GM18517 (cell line): ENCODE data around the gene IQUB.
"Not testable (repeated sequence)": the region's sequence is repeated elsewhere in the genome, so short reads cannot be mapped to it uniquely, and the experiment has no call there.

Source experiments
- ATAC-seq: cut with Tn5 transposase; IDR thresholded peaks from one replicate; pipeline ENCODE4 v1.9.1; 2021; ENCODE audit warnings: mild to moderate bottlenecking, moderate library complexity; ENCODE audit not compliant: unreplicated experiment

Gene IQUB

DNA sequence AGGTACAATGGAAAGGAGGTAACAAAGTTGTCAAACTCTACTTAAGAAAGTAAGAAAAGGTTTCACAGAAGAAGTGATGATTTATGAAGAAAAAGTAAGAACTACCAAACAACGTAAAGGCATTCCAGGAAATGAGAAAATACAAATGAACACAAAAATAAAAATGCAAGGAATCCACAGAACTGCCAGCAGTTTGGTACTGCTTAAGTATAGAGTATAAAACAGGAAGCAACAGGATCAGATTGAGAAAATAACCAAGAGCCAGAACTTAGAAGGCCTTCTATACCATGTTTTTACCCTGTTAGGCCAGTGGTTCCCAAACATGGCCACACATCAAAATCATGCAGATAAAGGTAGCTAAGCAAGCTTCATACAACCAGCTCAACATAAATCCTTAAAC, 14.0 kb upstream of the IQUB start:
- ATAC-seq: no peak

DNA sequence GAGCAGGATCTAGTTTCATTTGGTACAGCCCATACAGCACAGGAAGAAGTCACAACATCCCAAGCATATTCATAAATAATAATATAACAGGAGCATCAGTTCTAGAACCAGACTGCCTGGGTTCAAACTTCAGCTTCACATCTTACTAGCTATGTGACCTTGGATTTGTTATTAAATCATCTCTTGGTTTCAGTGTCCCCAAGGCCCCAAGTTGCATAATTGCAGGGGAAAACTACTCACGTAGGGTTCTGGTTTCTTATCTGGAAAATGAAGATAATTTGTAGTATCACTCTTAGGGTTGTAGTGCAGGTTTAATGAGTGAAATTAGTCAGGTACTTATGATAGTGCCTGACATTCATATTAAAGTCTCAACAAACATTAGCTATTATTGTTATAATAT, 5.5 kb upstream of the IQUB start:
- no peak for ATAC-seq

DNA sequence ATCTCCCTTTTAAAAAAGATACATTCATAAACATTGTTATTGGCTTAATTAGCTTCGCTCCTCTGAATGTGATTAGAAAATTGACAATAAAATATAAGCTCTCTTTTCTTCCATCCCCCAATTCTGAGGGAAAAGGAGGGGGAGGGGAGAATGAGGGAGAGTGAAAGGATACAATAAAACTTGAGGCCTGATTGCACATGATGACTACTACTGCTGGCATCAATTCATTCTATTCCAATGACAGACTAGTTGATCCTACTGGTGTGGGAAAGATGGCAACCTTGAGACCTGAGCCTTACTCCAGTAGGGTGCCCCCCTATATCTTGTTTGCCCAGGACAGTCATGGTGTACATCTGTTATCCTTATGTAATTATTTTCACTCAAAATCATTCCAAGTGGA, 4.5 kb upstream of the IQUB start:
- no peak for ATAC-seq

DNA sequence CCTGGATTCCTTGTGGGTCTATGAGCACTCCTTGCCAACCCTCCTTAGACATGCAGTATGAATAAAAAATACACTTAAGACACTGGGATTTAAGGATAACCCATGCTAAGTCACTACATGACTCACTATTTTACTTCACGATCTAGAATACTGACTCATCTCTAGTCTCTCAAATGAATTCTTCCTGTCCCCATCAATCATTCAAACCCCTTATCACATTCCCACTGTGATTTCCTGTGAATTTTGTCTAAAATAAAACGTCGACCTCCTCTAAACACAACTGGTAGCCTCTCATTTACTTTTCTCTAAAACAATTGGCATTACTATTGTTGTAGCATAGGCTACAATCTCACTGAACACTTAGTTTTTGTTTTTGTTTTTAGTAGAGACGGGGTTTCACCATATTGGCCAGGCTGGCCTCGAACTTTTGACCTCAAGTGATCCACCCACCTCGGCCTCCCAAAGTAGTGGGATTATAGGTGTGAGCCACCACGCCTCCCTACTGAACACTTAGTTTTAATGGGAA, 3.9 kb upstream of the IQUB start:
- ATAC-seq: no peak

DNA sequence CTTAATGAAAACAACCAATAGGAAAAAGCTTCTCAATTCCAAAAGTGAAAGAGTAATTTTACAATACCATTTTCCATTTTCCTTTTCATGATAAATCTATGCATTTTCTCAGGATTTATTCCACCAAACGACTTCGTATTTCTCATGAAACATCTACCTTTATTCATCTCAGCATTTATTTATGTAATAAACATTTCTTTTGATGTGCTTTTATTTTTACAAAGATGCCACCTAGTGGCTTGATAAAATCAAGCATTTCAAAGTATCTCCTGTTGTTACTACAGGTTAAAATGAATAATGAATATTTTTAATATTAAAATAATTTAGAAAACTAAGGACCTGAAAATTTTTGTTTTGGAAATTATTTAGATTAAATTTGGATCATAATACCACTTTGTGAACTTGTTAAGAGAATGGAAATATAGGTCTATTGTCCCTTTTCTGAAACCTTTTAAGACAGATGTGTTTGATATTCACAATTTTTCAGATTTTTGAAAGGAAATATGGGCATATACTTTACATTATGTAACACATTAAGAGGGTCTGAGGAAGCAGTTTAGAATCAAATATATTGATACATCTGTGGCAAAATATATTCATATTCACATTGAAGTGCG, 2.7 kb upstream of the IQUB start:
- ATAC-seq: no peak

DNA sequence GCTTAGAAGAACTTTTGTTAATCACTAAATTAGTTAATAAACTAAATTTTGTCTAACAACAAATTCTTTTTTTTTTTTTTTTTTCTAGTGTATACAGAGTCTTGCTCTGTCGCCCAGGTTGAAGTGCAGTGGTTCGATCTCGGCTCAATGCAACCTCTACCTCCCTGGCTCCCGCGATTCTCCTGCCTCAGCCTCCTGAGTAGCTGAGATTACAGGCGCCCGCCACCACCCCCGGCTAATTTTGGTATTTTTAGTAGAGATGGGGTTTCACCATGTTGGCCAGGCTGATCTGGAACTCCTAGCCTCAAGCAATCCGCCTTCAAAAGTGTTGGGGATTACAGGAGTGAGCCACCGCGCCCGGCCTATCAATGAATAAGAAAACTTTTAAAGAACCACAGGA, 1.1 kb upstream of the IQUB start:
- no peak for ATAC-seq

DNA sequence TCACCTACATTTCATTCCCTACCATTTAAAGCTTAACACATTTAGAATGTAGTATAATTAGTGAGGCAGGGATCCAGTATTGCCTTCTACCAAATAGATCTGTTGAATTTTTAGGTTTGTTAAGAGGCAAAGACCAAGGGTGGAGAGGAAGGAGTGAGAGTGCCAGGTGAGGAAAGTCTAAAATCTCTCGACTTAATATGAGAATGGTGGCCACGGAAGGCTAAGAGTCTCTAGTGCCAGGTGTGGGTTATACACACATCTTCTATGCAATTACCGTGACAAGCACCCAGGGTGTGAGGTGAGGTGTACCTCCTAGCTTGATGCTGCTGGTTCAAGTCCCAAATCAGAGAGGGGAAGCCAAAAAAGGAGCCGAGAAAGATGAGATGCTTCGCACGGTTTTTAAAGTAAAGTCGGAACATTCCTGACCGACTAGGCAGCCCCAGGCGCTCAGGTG, 439 bp downstream of the IQUB start:
- peak; percentile 21 for ATAC-seq

DNA sequence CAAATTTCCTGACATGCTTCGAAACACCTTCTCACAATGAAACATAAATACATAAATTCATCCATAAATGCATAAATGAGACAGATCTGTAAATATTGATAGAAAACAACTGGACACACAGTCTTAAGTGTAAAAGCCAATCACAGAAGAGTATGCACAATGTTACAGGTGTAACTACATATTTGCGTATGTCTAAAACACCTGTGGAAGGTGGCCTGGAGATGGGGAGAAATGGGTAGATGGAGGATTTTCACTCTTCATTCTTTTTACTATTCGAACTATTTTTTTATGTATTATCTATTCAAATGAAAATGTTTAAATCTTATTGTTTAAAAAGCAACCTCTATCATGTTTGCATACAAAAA, 860 bp downstream of the IQUB start:
- ATAC-seq: no peak

DNA sequence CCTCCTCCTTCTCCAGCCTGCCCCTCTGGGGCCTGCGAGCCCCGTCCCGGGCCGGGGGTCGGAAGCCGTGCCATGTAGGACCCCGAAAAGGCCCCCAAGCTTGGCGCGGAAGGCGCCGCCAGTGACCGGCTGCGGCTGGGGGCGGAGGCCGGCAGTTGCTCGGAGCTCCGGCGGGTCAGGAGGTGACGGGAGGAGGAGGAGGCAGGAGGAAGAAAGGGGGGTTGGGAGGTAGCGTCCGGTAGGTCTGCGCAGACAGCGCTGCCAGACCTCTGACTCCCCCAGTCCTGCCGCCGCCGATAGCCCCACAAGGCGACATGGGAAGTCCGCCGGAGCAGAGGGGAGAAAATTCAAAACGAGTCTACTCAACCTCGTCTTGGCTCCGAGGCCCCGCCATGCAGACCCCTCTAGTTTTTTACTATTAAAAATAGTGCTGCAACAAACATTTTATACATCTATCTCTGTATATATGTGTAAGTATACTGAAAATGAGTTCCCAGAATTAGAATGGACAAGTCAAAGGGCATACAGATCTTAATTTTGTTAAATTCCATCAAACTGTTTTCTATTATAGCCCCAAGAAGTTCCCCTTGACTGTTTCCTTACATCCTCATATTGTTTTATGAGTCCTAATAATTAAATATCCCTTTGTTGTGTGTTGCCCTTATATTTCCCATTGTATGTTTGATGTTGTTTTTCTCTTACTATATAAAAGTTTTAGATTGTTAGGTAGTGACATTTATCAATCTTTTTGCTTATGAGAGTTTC, 1.4 kb downstream of the IQUB start:
- peak; percentile 35 for ATAC-seq

DNA sequence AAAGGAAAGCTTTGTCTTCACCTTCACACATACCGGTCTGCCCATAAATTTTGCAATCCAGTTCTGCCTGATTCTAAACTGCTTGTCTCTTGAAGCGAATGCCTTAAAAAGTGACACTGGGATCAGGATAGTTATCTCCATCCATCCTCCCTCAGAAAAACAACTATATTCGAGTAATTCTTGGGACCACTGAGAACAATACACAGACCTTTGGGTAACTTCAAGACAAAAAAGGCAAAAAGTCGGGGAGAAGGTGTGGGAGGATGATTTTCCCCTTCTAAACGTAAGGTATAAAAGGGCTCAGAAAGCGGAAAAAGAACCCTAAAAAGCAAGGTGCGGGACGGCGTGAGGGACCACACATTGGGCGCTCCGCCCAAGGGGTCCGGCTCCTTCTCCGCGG, 2.1 kb downstream of the IQUB start:
- not testable (repeated sequence) for ATAC-seq

DNA sequence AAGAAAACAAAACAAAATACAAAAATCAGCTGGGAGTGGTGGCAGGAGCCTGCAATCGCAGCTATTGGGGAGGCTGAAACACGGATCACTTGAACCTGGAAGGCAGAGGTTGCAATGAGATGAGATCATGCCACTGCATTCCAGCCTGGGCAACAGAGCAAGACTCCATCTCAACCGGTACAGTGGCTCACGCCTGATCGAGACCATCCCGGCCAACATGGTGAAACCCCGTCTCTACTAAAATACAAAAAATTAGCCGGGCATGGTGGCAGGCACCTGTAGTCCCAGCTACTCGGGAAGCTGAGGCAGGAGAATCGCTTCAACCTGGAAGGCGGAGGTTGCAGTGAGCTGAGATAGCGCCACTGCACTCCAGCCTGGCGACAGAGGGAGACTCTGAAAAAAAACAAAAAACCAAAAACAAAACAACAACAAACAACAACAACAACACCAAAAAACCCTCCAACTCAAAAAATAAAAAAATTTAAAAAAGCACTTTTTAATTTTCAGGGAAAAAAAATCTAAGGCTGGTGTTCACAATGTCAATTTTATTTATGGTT, 4.3 kb downstream of the IQUB start:
- ATAC-seq: not testable (repeated sequence)

DNA sequence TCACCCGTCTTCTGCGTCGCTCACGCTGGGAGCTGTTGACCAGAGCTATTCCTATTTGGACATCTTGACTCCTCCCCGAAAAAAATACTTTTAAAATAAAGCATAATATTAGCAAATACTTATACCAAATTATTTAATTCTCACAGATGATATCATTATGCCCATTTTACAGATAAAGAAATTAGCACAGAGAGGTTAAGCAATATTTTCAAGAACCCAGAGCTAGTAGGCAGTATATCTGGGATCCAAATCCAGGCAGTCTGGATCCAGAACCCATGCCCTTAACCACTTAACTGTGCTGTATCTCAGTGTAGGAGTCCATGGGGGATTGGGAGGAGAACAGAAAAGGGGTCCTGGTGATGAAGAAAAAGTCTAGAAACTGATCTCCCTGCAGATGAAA, 6.1 kb downstream of the IQUB start:
- no peak for ATAC-seq

DNA sequence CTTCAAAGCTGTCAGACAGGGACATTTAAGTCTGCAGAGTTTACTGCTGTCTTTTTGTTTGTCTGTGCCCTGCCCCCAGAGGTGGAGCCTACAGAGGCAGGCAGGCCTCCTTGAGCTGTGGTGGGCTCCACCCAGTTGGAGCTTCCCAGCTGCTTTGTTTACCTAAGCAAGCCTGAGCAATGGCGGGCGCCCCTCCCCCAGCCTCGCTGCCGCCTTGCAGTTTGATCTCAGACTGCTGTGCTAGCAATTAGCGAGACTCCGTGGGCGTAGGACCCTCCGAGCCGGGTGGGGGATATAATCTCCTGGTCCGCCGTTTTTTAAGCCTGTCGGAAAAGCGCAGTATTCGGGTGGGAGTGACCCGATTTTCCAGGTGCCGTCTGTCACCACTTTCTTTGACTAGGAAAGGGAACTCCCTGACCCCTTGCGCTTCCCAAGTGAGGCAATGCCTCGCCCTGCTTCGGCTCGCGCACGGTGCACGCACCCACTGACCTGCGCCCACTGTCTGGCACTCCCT, 6.6 kb downstream of the IQUB start:
- not testable (repeated sequence) for ATAC-seq

DNA sequence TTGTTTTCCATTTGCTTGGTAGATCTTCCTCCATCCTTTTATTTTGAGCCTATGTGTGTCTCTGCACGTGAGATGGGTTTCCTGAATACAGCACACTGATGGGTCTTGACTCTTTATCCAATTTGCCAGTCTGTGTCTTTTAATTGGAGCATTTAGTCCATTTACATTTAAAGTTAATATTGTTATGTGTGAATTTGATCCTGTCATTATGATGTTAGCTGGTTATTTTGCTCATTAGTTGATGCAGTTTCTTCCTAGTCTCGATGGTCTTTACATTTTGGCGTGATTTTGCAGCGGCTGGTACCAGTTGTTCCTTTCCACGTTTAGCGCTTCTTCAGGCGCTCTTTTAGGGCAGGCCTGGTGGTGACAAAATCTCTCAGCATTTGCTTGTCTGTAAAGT, 7.9 kb downstream of the IQUB start:
- ATAC-seq: not testable (repeated sequence)

DNA sequence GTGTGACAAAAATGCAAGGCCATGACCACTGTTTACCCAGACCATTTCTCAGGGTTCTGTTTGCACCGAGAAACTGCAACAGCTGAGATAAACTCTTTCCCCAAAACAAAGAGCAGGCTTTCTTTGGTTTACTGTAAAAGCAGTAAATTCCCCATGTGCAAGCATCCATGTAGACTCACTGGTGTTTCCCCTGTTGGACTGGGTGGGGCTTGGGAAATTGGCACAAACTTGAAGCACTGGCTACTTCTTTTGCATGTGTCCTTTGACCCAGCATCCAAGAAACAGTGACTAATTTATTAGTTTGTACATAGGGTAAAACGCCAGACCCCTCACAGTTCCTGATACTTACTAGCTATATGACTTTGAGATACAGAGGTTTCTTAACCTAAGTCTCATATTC, 12.3 kb downstream of the IQUB start:
- ATAC-seq: no peak

DNA sequence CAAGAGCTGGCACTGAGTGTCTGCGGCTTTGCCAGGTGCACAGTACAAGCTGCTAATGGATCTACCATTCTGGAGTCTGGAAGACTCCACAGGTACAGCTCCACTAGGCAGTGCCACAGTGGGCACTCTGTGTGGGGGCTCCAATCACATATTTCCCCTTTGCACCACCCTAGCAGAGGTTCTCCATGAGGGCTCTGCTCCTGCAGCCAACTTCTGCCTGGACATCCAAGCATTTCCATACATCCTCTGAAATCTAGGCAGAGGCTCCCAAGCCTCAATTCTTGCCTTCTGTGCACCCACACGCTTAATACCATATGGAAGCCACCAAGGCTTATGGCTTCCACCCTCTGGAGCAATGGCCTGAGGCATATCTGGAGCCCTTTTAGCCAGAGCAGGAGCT, 29.2 kb downstream of the IQUB start:
- no peak for ATAC-seq

DNA sequence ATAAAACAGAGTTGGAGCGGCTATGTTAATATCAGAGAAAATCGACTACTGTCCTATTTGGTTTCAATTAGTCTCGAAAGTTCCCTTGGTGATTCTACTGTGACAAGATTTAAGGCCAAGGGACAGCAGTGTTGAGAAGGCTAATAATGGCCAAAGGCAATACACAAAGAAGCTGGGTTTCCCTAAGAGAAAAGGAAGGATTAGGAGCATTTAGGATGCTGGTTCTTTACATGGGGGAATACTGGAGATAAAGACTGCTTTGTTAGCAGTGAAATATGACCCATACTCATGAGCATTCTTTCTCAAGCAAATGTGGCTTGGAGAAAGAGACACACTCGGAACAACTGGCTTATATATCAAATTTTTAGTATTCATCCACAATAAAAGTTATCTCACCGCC, 32.2 kb downstream of the IQUB start:
- ATAC-seq: no peak

DNA sequence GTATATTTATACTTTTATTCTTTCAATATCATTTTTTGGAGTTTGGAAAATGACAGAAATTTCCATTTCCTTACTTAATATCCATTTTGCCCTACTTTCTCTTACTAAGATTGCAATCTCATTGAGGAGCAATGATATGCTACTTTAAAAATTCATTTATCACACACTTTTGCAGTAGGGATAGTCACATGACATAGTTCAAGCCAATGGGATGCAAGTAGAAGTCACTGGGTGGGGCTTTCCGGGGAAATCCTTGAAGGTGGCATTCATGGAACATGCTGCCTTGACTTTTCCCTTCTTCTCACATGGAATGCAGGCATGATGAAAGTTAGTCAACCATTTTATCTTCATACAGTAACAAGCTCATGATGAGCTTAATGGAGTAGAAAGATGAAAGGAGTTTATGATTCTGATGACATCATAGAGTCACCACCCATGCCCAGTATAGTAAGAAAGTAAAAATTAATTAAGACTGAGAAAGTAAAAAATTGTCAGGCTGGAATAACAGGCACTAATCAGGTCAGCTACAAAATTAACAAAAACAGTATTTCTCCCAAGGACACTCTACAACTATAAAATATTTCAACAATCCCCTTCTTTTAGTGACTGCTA, 33.4 kb downstream of the IQUB start:
- no peak for ATAC-seq

DNA sequence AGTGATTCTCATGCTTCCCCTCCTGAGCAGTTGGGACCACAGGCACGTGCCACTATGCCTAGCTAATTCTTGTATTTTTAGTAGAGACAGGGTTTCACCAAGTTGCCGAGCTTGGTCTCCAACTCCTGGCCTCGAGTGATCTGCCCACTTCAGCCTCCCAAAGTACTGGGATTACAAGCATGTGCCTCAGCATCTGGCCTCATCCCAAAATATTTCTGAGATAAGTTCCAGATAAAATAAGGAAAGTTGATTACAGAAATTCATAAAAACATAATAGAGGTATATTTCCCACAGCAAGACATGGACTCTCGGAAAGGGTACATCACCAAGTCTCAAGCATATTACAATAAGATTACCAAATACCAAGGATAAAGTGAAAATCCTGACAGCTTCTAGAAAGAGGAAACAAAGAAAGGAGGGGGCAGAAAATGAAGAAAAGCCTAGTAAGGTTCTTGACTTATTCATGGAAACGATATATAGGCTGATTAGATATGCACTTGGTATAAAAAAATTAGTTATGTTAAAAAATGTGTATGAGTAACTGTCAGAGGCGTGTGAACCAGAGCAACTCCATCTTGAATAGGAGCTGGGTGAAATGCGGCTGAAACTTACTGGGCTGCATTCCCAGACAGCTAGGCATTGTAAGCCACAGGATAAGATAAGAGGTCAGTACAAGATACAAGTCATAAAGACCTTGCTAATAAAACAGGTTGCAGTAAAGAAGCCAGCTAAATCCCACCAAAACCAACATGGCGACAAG, 35.0 kb downstream of the IQUB start:
- ATAC-seq: no peak

DNA sequence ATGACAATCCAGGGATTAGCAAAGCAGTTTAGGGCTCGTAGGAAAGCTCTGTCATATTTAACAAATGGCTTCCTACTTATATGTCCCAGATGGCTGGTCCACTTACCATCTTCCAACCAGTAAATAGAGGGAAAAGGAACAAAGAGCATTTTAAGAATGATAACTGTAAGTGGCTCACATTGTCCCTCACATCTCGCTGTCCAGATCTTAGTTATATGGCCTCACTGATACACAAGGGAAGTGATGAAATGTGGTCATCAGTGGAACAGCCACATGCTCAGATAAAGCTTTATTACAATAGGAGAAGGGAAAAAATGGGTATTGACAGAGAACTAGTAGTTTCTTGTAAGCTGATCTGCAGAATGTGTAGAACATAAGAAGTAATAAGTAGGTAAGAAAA, 35.8 kb downstream of the IQUB start:
- no peak for ATAC-seq

DNA sequence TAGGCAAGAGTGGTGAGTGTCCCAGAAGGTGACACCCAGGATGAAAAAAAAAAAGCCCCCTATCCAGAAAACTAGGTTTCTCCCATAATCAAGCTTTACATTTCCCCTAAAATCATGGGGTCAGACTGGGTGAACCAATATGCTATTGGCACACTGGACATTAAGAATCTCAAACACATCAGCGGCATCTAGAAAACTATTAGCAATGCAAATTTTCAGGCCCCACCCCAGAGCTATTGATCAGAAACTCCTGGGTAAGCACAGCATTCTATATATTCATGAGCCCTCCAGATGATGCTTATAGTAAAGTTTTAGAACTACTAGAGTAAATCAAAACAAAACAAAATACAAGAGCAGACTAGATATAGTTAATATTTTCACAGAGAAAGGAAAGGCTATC, 36.4 kb downstream of the IQUB start:
- ATAC-seq: no peak
